CD4-positive, alpha-beta T cell treated with Interleukin-10 for 1 hour (primary cell): Measurements from ENCODE around the gene ARHGAP6.
A peak's percentile ranks its signal among the peaks of the same experiment; 100 is the strongest.

Experiments used
- DNase-seq: peaks from one replicate; pipeline ENCODE4 v3.0.0-alpha.2; 2020

The ARHGAP6 gene

DNA sequence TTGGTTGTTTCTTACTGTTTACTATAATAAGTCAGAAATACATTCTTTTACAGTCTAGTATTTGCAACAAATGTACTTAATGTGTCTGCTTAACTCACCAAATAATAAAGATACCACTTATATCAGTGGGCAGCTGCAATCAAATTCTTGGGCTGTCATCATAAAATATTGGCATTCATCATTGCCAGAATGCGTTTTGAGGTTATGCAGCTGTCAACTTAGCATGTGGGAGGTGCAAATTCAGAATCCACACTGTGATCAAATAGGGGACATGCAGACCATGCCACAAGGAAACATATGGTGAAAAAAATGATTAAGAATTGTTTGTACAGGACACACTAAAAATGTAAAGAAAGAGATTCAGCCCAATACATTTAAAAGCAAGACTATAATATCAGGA, 468.0 kb downstream of the ARHGAP6 start:
- DNase-seq = no peak

DNA sequence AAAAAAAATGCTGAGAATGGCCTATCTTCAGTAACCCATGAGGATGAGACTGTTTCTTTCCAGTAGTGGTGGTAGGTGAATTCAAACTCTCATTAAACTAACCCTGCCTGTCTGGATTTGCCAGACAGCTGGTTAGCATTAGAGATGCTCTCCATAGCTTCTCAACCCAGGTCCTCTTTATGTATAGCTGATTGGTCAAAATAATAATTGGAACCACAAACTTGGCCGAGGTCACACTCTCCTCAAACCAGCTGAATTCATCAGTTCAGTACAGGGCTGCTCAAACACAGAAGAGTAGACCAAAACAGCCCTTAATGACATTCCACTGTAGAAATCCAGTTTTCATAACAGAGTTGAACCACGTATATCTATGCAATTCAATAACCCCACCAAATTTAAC, 469.2 kb downstream of the ARHGAP6 start:
- no peak for DNase-seq

DNA sequence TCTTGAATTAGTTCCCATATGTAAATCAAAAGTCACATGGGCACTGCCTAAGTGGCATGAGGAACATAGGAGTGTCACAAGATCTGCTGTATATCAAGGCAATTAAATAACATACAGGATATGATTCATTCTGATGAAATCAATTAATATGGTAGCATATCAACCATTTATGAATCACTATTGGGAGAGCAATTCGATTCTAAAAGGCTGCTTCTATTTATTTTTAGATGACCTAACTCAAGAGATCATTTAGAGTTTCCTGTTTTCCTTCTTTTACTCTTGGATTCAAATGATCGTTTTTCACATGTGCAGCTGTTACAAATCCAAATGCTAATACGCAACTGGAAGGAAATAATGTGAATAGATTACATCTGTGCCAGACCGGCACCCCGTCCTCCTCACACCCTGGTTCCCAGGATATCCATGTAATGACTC, 472.7 kb downstream of the ARHGAP6 start:
- DNase-seq = no peak

DNA sequence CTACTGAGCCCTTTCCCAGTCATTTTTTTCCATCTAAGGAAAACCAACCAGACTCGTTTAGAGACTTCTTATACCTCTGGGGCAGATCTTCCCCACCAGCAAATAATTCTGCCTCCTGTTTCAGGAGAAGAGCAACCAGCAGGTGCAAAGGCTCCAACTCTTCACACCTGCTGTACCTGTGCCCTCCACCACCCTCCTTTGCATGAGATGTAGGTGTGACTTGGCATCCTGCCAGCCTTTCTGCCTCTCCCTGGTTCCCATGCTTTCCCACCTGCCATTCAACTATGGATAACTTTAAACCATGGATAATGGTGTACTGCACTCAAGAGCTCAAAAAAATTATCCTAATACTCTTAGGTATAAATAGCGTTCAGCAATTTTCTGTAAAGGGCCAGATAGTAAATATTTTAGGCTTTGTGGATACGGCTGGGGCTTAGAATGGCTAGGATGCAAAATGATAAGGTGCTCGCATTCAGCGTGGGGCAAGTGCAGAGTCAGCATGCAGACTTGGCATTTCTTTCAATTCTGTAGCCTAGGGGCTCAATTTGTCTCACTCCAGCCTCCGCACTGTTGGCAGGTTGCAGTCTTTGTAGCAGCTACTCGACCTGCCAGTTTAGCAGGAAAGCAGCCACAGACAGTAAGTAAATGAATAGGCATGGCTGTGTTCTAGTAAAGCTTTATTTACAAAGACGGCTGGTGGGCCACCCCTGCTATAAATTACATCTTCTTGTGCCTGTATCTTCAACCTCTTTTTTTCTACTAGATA, 474.8 kb downstream of the ARHGAP6 start:
- no peak for DNase-seq

DNA sequence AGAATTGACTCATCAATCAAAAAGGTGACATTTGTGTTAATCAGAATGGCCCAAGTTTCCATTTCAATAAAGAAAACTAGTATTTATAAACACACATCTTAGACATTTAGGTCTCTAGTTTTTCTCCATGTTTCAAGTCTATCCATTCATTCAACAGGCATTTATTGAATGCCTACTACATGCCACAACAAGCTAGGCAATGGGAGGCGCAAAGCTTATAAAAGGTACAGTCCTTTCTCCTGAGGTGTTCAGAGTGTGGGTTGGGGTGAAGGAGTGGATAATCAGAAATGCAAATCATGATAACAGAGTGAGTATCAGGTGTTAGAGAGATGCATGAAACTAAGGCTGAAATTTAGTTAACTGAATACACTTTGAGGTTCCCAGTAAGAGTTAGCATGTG, 476.6 kb downstream of the ARHGAP6 start:
- DNase-seq = no peak

DNA sequence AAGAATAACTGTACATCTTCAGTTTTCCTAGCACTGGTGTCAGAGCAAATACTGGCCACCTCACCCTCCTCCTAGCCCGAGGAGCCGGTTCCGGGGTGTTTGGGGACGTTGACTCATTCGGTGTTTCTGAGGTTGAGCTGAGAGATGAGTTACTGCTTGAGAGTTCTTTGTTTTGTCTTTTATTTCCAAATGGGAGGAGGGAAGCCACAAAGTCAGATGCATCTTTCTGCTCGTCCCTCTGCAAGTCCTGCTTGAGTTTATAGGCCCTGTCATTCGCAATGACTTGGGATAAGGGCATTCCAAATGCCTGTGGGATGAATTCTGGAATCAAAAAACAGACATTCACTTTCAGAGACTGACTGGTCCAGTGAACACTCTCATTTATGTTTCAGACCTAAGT, 477.1 kb downstream of the ARHGAP6 start:
- no peak for DNase-seq

DNA sequence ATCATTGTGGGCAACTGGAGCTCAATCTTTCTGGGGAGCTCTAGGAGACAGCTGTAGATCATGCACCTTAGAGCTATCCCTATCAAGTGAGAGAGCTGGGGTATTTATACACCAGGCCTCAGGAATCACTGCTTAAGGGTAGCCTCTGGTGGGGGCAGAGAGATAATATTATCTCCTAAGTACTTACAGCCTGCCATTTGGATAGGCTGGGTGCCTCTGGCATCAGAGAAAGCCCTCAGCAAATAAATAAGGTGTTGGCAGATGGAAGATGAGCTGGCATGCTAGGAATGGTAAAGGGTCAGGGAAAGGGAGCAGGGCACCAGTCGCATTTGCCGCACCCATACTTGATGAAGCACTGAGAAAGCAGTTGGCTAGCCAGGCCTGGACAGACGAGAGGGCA, 478.7 kb downstream of the ARHGAP6 start:
- DNase-seq = no peak

DNA sequence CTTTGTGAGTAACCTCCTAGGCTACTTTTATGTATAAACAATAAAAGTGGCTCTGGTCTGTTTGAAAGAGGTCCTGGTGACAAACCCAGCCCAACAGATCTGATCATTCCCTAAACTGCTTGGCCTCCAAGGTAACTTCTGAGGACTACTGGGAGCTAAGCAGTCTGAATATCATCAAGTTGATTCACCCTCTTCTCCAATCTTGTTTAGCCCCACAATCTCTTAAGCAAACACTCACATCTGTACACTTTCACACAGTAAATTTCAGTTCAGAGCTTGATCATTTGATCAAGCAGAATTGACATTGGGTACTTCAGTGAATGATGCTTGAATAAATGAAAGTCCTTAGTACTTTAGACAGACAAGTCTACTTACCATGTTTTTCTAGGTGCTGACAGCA, 479.9 kb downstream of the ARHGAP6 start:
- DNase-seq = no peak

DNA sequence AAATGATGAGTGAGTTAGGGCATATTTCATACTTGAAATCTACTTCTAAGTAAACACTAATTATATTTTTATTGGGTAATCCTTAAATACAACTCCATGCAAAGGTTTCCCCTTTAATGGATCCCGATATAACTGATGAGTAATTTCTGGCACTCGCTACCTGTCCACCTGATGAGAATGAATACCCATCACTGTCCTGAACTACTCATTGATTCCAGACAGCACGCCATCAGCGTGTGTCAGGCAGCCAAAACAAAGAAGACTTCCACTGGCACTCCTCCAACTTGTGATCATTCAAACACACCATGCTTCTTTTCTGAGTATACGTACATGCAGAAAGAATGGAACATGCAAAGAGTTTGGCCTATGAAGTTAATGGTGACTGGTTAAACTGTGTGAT, 485.1 kb downstream of the ARHGAP6 start:
- no peak for DNase-seq

DNA sequence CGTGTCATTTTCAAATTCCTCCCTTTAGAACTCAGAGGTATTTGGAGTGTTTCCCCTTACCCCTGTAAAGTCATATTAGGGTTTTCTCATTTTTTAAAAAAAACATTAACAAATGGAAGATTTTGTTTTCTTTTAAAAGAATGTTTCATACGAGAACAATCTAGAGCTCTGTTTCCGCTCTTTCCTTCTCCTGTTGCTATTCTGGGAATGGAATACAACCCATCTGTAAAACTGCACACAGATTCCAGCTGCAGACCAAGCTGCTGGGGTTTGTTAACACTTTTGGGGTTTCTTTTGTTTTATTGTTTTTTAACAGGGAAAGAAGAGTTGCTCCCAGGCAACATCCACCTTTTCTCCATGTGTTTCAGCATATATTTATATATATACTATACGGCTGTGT, 493.3 kb downstream of the ARHGAP6 start:
- DNase-seq = no peak

DNA sequence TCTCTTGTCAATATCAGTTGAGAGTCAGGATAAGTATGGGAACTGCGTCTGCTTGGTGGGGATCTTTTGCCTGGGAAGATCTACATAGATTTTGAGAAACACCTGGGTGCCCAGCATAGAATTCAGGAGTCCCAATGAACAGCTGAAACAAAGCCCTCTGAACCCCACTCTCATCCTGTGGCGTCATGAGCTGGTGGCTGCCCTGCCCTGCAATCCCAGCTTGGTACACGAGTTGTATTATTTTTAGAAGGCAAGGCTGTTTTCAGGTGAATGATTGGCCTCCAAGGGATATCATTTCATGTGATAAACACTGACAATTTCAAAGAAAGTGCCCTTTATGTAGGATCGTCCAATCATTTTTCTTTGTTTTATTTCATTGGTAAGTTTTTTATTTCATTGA, 493.8 kb downstream of the ARHGAP6 start:
- no peak for DNase-seq

DNA sequence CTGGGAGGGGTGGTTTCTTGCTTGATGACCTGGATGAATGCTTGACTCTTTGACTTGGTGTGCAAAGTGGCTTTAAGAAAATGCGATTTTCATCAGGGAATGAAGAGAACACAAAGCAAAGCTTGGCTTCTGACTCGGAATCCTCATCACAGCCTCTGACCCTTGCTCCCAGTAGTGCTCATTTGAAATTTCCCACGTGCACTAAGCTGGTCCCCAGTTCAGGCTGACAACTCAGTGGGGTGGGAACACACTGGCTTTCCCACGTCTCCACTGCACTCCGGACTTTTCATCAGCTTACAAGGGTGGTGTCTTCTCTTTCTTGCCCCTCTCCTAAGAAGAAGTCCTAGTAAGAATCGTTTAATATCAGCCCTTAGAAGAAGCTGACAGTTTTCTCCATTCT, 501.3 kb downstream of the ARHGAP6 start:
- no peak for DNase-seq

DNA sequence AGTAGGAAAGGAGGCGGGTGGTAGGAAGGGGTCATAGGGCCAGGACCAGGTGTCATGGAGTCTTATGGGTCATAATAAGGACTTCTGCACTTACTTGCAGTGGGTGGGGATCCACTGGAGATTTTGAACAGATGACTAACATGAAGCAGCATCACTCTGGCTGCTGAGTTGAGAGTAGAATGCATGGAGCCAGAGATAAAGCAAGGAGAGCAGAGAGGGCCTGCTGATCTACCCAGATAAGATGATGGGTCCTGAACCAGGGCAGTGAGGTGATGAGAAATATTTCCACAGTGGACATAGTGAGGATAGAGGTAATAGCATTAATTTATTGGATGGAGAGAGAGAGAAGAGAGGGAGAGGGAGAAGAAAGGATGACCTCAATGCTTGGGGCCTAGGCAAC, 506.6 kb downstream of the ARHGAP6 start:
- DNase-seq = no peak

DNA sequence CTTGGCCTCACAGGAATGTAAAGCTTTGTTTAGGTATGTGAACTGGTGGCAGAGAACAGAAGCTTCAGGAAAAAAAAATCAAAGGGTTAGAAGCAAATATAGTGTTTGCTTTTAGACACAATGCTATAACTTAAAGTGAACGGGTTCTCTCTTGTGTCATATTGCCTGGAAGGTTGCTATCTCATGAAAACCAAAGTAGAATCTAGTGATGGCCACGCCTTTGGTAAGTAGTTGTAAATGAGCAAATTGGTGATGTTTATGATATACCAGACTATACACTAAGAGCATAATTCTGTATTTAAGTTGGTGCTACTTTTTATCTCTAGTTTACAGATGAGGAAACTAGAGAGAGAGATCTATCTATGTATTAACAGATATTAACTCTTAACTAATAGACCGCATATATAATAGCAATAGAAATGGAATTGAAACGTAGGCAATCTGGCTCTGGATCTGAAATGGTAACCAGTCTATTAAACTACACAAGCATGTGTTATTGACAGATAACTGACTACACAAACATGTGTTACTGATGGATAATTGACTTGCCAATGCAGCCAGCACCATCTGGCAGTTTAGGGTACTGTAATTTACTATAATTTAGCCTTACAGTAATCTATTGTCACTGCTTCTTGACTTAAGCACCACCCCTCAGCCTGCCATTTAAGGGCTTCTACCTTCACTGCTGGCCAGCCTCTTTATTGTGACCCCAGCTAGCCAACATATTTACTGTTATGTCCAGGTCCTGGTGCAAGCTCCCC, 513.7 kb downstream of the ARHGAP6 start:
- DNase-seq = no peak

DNA sequence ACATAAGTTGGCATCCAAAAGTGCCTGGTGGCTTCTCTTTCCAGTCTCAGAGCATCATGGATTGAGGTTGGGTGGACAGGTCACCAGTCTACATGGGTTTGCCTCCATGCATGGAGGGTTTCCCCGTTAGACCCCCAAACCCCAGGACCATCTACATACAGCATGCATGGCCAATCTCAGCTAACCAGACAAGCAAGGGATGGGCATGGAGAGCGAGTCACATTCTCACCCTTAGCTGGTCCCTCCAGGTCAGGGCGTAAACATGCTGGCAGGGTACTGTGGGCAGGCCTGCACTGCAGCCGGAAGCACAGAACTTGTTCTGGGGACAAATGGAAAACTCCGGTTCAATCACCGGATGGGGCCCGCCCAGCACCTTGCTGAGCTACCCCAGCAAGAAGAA, 517.3 kb downstream of the ARHGAP6 start:
- DNase-seq = no peak

DNA sequence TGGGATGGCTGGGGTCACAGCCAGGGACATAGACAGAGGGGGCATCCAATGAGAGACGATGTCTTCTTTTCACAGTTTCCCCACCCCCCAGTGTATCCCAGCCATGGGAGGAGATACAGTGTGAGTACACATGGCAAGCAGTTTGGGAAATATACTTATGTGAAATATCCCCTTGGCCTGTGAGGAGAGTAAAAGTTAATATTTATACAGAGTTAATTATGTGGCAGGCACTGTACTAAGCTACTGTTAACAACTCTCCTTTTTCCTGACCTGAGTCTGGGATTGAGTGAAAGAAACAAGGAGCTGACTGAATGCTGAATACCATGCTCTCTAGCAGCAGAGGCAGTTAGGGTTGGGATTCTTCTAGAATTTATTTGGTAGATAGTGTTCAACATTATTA, 519.3 kb downstream of the ARHGAP6 start:
- DNase-seq = no peak

DNA sequence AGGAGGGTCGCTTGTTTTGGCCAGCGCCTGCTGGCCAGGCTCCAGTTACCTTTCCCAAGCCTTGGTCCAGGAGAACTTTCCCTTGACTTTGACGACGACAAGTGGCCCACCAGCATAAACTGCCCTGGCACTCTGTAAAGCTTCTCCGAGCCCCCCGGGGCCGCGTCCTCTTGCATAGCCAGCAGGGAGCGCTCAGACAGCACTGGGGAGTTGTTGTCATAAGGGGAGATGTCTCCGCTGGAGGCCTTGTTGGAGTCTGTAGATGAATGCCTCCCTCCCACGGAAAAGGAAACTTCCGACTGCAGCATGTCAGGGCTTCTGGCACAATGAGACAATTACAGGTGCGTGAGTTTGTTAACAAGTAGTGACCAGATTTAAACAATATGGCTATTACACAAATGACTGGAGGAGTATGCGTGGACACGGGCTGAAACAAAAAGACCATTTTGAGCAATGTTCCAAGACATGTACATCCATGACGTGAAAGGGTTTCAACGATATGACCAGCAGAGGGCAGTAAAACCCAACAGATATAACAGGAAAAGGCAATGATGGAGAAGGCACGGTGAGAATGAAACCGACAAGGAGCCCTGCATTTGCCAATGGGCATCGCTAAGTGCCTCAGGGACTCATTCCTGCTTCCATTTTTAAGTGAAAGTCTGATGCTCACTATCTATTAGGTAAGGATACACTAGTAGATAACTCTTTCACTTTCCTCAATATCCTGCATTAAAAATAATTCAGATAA, 521.6 kb downstream of the ARHGAP6 start:
- peak; percentile 66 for DNase-seq

DNA sequence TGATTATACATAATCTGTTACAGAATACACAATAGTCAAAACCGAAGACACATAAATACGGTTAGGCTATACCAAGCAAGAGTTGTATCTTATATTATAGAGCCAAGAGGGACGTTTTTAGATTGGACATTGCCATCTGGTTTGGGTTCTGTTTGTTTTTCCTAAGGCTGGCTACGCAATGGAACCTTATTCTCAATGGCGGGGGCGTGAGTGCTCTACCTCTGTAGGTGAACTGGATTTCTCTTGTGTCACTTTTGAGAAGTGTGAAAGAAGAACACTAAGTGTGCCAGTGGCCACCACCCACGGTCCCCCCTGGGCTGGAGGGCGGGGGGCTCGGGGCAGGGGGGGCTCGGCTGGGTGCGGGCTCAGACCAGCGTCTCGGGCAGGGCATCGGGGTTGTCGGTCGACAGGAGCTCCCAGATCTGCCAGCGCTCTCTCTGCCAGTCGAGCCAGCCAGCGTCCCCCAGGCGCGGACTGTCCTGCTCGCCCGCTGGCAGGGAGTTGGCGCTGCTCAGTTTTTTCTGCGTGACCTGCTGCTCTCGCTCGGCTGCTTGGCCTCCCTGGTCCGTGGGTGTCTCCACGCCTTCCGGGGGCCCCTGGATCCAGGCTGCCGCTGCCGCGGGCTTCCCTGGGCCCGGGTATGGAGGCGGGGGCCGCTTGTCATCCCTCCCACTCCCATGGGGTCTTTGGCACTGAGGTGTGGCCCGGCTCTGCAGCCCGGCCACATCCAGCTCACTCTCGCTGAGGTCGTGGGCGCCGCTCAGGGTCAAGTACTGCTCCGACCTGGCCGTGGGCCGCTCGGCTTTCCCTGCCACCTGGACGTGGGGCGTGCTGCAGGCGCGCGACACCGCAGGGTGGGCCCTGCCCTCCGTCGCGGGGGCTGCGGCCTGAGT, 527.0 kb downstream of the ARHGAP6 start:
- DNase-seq = no peak

DNA sequence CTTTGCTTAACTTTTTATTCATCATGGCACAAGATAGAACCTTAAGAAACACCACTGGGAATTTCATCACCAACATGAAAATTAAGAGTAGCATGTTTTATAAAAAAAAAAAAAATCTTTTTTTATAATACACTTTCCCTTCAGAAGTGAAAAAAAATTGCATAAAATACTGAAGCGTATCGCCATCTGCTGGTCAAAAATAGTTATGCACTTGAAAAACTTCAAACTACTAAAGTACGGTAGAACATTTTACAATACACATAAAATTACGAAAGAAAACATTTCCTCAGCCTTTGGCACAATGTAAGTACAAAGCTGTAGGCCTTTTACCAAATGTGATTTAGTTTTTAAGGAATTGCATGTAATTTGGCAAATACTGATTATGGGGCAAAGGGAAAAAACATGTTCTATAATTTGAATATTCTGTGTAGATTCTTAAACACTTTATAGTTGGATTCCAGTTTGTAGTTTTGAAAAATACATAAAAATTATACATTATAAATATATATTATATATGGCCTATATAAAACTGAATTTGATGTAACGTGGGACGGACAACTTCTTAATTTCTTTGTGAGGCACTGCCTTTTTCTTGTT, 528.1 kb downstream of the ARHGAP6 start:
- peak; percentile 43 for DNase-seq

DNA sequence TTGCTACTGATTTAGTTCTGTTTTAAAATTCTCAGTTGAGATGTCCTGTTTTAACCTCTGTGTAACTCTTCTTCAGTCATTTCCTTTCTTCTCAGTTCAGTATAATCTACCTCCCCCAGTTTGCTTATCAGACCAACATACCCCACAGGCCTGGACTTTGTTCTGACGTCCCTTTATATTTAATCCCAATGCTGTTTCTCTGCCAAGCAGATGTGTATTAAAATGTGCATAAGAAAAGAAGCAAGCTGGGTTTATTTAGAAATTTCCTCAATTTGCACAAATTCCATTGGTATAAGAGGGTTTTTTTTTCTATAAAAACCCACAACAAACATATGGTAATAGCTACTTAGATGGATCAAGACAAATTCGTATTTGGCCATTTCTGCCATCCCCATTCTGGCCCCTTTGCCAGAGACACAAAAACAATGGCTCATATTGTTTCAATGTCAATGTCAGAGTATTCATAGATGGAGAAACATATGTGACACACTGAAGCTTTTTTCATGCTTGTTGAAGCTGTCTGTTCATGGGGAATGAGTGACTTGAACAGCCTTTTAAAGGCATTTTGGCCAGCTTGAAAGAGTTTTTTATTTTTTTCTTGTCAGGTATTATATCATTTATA, 530.0 kb downstream of the ARHGAP6 start:
- DNase-seq = no peak

DNA sequence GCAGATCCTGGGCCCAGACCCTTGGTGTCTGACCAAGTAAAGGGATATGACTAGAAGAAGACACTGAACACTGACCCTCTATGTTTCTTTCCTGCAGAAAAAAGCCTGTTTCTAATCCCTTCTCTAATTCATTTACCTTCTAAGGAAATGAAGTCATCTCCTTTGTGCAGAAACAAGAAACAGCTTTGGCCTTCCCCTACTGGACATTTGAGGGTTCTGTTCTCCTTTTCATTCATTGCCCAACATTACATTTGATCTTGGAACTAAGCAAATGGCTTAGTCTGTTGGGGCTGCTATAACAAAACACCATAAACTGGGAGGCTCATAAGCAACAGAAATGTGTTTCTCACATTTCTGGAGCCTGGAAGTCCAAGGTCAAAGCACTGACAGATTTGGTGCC, 534.6 kb downstream of the ARHGAP6 start:
- DNase-seq = no peak

DNA sequence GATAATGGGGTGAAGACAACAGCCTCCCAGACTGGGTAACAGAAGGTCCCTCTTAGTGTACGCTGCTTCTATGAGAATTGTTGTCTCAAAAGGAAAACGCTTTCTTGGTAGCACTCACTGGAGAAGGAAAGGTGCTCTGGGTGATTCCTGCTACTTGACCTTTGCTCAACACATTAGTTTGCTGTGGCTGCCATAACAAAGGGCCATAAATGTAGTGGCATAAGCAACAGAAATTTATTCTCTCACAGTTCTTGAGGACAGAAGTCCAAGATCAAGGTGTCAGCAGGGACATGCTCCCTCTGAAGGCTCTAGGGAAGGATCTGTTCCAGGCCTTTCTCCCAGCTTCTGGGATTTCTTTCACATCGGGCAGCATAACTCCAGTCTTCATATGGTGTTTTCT, 535.6 kb downstream of the ARHGAP6 start:
- no peak for DNase-seq
